SK-N-SH treated with all-trans-retinoic acid at 6 μM for 48 hours (cell line): ENCODE results near the gene NUTM1.

Experiments used
- ATAC-seq: fragments of 200-7000 bp; cut with Tn5 transposase; 3 replicates; pipeline ENCODE4 v1.9.1; 2020; ENCODE audit warnings: mild to moderate bottlenecking, moderate library complexity
- ARNTL ChIP-seq: fragments of 450-650 bp; formaldehyde crosslinking; IDR thresholded peaks from 2 replicates; pipeline ENCODE4 v1.5.0; 2020; ENCODE audit warnings: low read depth, mild to moderate bottlenecking, moderate library complexity, borderline replicate concordance
- BACH2 ChIP-seq: fragments of 250-450 bp; sonication (Bioruptor Pico); IDR thresholded peaks from 2 replicates; pipeline ENCODE4 v1.9.0; 2021; ENCODE audit warnings: mild to moderate bottlenecking, borderline replicate concordance
- GLIS3 ChIP-seq: fragments of 250-450 bp; sonication (Bioruptor Pico); IDR thresholded peaks from 2 replicates; pipeline ENCODE4 v1.5.0; 2020; ENCODE audit warnings: mild to moderate bottlenecking, moderate library complexity
- ISL1 ChIP-seq: fragments of 250-450 bp; sonication (Bioruptor Pico); IDR thresholded peaks from 2 replicates; pipeline ENCODE4 v2.1.2; 2022; ENCODE audit warnings: mild to moderate bottlenecking, moderate library complexity
- OSR1 ChIP-seq: fragments of 250-450 bp; sonication (Bioruptor Pico); IDR thresholded peaks from 2 replicates; pipeline ENCODE4 v1.8.0; 2022; ENCODE audit warnings: moderate library complexity, mild to moderate bottlenecking, inconsistent platforms
- PPARA ChIP-seq: fragments of 250-450 bp; sonication (Bioruptor Pico); IDR thresholded peaks from 2 replicates; pipeline ENCODE4 v1.5.0; 2020; ENCODE audit warnings: mild to moderate bottlenecking, borderline replicate concordance
- RARB ChIP-seq: fragments of 250-450 bp; sonication (Bioruptor Pico); IDR thresholded peaks from 2 replicates; pipeline ENCODE4 v1.8.0; 2021; ENCODE audit warnings: mild to moderate bottlenecking, moderate library complexity
- SNAI2 ChIP-seq: fragments of 250-450 bp; sonication (Bioruptor Pico); IDR thresholded peaks from 2 replicates; pipeline ENCODE4 v1.5.0; 2020; ENCODE audit warnings: mild to moderate bottlenecking, moderate library complexity
- TCF4 ChIP-seq: fragments of 250-450 bp; sonication (Bioruptor Pico); IDR thresholded peaks from 2 replicates; pipeline ENCODE4 v1.8.0; 2021; ENCODE audit warnings: mild to moderate bottlenecking, moderate library complexity, borderline replicate concordance
- TOX ChIP-seq: fragments of 250-450 bp; sonication (Bioruptor Pico); IDR thresholded peaks from 2 replicates; pipeline ENCODE4 v1.8.0; 2021; ENCODE audit warnings: mild to moderate bottlenecking, moderate library complexity, borderline replicate concordance
- ZC3H10 ChIP-seq: fragments of 250-450 bp; sonication (Bioruptor Pico); IDR thresholded peaks from 2 replicates; pipeline ENCODE4 v1.5.1; 2021; ENCODE audit warnings: mild to moderate bottlenecking, moderate library complexity
- ZFP3 ChIP-seq: fragments of 250-450 bp; sonication (Bioruptor Pico); IDR thresholded peaks from 2 replicates; pipeline ENCODE4 v1.5.0; 2020; ENCODE audit warnings: mild to moderate bottlenecking, moderate library complexity
- ZFP30 ChIP-seq: fragments of 450-650 bp; formaldehyde crosslinking; IDR thresholded peaks from 2 replicates; pipeline ENCODE4 v1.5.0; 2022; ENCODE audit warnings: mild to moderate bottlenecking, moderate library complexity
- ZNF565 ChIP-seq: fragments of 450-650 bp; formaldehyde crosslinking; conservative IDR thresholded peaks from 2 replicates; pipeline ENCODE4 v1.5.0; 2020; ENCODE audit warnings: low read depth, mild to moderate bottlenecking, moderate library complexity
- ZNF70 ChIP-seq: fragments of 450-650 bp; formaldehyde crosslinking; IDR thresholded peaks from 2 replicates; pipeline ENCODE4 v1.5.0; 2020; ENCODE audit warnings: mild to moderate bottlenecking, moderate library complexity
- ZNF8 ChIP-seq: fragments of 450-650 bp; formaldehyde crosslinking; IDR thresholded peaks from 2 replicates; pipeline ENCODE4 v1.5.0; 2020; ENCODE audit warnings: mild to moderate bottlenecking, moderate library complexity
- TF ChIP-seq, protein P1 (sequence below): fragments of 250-450 bp; sonication (Bioruptor Pico); IDR thresholded peaks from 2 replicates; pipeline ENCODE4 v1.5.1; 2020; ENCODE audit warnings: low read depth, mild to moderate bottlenecking, moderate library complexity
- TF ChIP-seq, protein P2 (sequence below): fragments of 250-450 bp; sonication (Bioruptor Pico); IDR thresholded peaks from 2 replicates; pipeline ENCODE4 v1.8.0; 2020; ENCODE audit warnings: mild to moderate bottlenecking, moderate library complexity, borderline replicate concordance
- TF ChIP-seq, protein P3 (sequence below): fragments of 250-450 bp; sonication (Bioruptor Pico); IDR thresholded peaks from 2 replicates; pipeline ENCODE4 v1.5.1; 2021; ENCODE audit warnings: mild to moderate bottlenecking, moderate library complexity
- TF ChIP-seq, protein P4 (sequence below): fragments of 250-450 bp; sonication (Bioruptor Pico); IDR thresholded peaks from 2 replicates; pipeline ENCODE4 v1.8.0; 2021; ENCODE audit warnings: low read depth, mild to moderate bottlenecking, moderate library complexity, borderline replicate concordance

NUTM1 gene

DNA sequence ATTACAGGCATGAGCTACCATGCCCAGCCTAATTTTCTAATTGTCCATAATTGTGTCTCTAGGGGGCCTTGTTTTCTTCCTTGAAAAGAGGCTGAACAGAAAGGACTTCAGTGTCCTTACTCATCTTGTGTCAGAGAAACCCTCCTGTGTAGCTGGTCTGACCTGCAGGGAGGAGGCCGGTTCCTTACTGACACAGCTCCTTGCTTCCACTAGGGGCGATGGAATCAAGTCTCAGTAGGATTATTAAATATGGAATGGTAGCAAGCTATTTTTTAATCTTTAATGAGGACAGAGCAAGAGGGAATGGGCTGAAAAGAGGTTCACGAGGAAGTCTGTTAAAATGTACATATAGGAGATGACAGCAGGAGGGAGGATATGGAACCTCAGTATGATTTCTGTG is 15.3 kb downstream of the NUTM1 start:
- ATAC-seq: peak; percentile 67
- no peak for TF ChIP-seq ZFP3 (CRISPR knock-in tag)
- no peak for TF ChIP-seq SNAI2 (CRISPR knock-in tag)
- TF ChIP-seq ZFP30 (CRISPR knock-in tag): no peak
- TF ChIP-seq, all 23 proteins: peak for 0

DNA sequence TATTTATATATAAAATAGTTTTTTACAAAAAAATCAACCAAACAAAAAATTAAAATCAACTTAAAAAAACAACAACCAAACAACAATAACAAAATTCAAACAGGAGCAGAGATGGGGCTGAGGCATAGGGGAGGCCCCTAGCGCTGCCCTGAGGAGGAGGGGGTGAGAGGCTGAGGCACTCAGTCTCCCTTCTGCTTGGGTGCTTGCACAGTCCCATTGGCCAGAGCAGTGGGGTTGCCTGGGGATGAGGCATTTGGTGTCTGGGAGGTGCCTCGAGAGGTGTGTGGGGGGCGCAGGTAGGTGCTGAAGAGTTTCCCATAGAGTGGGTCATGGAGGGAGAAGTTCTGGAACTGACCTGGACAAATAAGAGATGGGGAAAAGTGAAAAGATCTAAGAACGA is 15.8 kb downstream of the NUTM1 start:
- TF ChIP-seq OSR1 (CRISPR knock-in tag): no peak
- no peak for ATAC-seq

DNA sequence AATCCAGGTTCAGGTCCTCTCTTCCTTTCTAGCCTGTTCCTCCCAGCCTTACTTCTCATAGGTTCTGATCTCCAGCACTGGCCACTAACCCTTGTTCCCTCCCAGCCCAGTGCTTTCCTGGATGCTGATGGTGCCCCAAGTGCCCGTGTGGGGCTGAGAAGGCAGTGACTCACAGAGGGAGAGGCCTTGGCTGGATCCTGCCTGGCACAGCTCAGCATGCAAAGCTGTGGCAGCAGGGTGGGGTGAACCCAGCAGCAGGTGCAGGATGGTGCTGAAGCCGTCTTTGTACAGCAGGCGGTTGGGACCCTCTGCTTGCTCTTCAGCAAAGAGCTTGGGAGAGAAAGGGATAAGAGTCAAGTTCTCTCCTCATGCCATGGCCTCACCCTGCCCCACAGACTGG is 16.3 kb downstream of the NUTM1 start:
- TF ChIP-seq ISL1 (CRISPR knock-in tag) (no peak), ZNF8 (no peak), TCF4 (no peak), BACH2 (CRISPR knock-in tag) (no peak), ZNF70 (CRISPR knock-in tag) (no peak)
- ATAC-seq: no peak

DNA sequence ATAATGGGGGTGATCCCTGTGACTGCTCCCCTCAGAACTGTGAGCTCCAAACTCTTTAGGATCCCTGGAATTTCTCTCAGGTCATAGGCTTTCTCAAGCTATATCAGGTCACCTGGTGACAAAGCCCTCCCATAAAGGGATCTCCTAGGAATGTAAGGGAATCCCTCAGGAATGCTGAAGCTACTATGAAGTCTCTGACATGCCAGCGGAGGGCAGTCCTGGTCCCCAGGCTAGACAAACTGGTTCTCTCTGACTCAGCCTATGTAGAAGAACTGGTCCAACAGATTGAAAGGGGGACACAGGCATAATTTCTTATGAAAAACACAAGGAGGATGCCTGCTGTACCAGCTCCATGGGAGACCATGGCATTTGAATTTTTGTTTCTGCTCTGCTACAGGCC is 17.2 kb downstream of the NUTM1 start:
- ATAC-seq: 0 out of 3 replicates have a peak, but pooled peaks have one; percentile 28
- TF ChIP-seq PPARA (CRISPR knock-in tag) (no peak), TCF4 (no peak)

DNA sequence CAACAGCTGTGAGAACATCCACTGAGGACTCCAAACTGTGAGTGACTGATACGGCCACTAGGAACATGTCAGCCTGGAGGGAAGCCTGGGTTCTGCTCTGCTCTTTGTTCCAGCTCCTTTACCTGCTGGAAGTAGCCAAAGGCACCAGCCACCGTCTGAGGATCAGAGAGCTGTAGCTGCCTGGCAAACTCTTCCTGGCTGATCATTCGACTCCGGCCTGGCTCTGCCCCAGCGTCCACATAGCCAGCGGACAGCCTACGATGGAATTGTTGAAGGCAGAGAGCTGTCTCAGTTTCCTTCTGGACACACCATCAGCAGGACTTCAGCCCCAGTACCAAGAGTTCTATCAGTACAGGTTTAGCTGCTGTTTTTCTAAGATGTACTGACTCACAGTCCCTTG is 18.2 kb downstream of the NUTM1 start:
- TF ChIP-seq, protein P1, sequence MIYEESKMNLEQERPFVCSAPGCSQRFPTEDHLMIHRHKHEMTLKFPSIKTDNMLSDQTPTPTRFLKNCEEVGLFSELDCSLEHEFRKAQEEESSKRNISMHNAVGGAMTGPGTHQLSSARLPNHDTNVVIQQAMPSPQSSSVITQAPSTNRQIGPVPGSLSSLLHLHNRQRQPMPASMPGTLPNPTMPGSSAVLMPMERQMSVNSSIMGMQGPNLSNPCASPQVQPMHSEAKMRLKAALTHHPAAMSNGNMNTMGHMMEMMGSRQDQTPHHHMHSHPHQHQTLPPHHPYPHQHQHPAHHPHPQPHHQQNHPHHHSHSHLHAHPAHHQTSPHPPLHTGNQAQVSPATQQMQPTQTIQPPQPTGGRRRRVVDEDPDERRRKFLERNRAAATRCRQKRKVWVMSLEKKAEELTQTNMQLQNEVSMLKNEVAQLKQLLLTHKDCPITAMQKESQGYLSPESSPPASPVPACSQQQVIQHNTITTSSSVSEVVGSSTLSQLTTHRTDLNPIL (CRISPR knock-in tag): no peak
- TF ChIP-seq GLIS3 (CRISPR knock-in tag) (no peak), TOX (CRISPR knock-in tag) (no peak), RARB (CRISPR knock-in tag) (no peak), ZNF70 (CRISPR knock-in tag) (no peak), ARNTL (no peak), TCF4 (no peak), ZNF565 (CRISPR knock-in tag) (no peak), BACH2 (CRISPR knock-in tag) (no peak), OSR1 (CRISPR knock-in tag) (no peak), PPARA (CRISPR knock-in tag) (no peak)
- TF ChIP-seq, protein P2, sequence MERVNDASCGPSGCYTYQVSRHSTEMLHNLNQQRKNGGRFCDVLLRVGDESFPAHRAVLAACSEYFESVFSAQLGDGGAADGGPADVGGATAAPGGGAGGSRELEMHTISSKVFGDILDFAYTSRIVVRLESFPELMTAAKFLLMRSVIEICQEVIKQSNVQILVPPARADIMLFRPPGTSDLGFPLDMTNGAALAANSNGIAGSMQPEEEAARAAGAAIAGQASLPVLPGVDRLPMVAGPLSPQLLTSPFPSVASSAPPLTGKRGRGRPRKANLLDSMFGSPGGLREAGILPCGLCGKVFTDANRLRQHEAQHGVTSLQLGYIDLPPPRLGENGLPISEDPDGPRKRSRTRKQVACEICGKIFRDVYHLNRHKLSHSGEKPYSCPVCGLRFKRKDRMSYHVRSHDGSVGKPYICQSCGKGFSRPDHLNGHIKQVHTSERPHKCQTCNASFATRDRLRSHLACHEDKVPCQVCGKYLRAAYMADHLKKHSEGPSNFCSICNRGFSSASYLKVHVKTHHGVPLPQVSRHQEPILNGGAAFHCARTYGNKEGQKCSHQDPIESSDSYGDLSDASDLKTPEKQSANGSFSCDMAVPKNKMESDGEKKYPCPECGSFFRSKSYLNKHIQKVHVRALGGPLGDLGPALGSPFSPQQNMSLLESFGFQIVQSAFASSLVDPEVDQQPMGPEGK (CRISPR knock-in tag): no peak
- TF ChIP-seq, protein P3, sequence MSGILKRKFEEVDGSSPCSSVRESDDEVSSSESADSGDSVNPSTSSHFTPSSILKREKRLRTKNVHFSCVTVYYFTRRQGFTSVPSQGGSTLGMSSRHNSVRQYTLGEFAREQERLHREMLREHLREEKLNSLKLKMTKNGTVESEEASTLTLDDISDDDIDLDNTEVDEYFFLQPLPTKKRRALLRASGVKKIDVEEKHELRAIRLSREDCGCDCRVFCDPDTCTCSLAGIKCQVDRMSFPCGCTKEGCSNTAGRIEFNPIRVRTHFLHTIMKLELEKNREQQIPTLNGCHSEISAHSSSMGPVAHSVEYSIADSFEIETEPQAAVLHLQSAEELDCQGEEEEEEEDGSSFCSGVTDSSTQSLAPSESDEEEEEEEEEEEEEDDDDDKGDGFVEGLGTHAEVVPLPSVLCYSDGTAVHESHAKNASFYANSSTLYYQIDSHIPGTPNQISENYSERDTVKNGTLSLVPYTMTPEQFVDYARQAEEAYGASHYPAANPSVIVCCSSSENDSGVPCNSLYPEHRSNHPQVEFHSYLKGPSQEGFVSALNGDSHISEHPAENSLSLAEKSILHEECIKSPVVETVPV (CRISPR knock-in tag): no peak
- no peak for ATAC-seq

DNA sequence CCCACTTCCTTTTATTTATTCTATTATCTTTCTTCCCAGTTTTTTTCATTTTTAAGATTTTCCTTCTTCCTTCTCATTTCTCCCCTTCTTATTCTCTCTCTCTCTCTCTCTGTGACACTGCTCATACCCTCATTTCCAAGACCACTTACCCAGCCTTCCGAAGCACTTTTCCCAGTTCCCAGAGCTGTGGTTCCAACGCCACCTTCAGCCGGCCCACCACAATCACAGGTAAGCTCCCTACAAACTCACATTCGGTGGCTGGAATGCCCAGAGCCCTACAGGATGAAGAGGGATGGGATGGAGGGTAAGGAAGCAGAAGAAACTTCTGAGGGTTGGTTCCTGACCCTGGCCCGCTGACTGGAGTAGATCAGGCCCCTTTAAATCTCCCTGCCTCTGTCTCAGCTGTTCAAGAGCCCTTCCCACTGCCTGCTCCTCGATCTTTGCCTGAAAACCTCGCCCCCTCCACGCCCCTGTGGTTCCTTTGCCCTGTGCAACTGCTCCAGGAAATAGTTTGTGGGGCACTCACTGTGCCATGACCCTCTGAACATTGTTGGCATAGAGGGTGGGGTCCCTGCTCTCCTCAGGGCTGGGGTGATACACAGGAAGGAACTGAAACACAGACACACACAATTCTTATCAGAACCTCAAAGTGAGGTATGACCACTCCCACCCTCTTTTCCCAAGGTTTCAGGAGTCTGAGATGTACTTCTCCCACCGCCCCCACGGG is 19.1 kb downstream of the NUTM1 start:
- TF ChIP-seq ISL1 (CRISPR knock-in tag) (no peak), GLIS3 (CRISPR knock-in tag) (no peak), ZC3H10 (no peak), PPARA (CRISPR knock-in tag) (no peak)
- TF ChIP-seq, protein P4, sequence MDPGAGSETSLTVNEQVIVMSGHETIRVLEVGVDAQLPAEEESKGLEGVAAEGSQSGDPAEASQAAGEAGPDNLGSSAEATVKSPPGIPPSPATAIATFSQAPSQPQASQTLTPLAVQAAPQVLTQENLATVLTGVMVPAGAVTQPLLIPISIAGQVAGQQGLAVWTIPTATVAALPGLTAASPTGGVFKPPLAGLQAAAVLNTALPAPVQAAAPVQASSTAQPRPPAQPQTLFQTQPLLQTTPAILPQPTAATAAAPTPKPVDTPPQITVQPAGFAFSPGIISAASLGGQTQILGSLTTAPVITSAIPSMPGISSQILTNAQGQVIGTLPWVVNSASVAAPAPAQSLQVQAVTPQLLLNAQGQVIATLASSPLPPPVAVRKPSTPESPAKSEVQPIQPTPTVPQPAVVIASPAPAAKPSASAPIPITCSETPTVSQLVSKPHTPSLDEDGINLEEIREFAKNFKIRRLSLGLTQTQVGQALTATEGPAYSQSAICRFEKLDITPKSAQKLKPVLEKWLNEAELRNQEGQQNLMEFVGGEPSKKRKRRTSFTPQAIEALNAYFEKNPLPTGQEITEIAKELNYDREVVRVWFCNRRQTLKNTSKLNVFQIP (CRISPR knock-in tag): no peak
- no peak for ATAC-seq
